ENCODE results near the gene FAM187B.

DNA sequence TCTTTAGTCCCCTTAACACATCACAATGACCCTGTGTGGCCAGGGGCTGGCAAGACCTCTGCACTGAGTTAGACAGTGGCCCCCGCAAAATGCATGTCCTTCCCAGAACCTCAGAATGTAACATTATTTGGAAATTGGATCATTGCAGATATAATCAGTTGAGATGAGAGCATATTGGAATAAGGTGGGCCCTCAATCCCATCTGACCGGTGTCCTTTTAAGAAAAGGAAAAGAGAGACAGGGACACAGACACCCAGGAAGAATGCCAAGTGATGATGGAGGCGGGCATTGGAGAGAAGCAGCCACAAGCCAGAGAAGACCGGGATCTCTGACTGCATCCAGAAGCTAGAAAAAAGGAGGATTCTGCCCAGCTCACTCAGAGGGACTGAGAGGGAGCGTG is 1.8 kb downstream of the FAM187B start:
- no peak for TF ChIP-seq POLR2A (IDR thresholded peaks at IDR 0.05; ENCODE audit: low read length)
- no peak for TF ChIP-seq GATA1 (IDR thresholded peaks at IDR 0.05; ENCODE audit: low read depth, low read length)

All from erythroblast (primary cell).